Ectodermal cell (in vitro differentiated cells): Measurements from ENCODE around the gene HMGN4.

ENCODE experiments used
- H3K27ac ChIP-seq: 2 replicates; pipeline ENCODE4 v1.7.0; 2013; ENCODE audit warnings: mild to moderate bottlenecking, low read depth, low read length; ENCODE audit not compliant: insufficient read depth, poor library complexity, severe bottlenecking
- H3K27me3 ChIP-seq: 2 replicates; pipeline ENCODE4 v1.7.0; 2013; ENCODE audit warnings: mild to moderate bottlenecking, low read length; ENCODE audit not compliant: insufficient read depth, control insufficient read depth, poor library complexity, severe bottlenecking
- H3K36me3 ChIP-seq: one replicate; pipeline ENCODE4 v1.7.0; 2013; ENCODE audit warnings: low read length; ENCODE audit not compliant: control insufficient read depth, insufficient read depth
- H3K4me1 ChIP-seq: one replicate; pipeline ENCODE4 v1.7.0; 2013; ENCODE audit warnings: low read length; ENCODE audit not compliant: control insufficient read depth, insufficient read depth
- H3K4me3 ChIP-seq: 2 replicates; pipeline ENCODE4 v1.7.0; 2013; ENCODE audit warnings: low read depth, low read length, control low read depth; ENCODE audit not compliant: insufficient read depth
- H3K9me3 ChIP-seq: 2 replicates; pipeline ENCODE4 v1.7.0; 2013; ENCODE audit warnings: mild to moderate bottlenecking, low read length, moderate library complexity; ENCODE audit not compliant: control insufficient read depth
- WGBS, 2 experiments: methylation state at CpG; one replicate each; pipeline ENCODE4 v1.1.7; 2013; ENCODE audit warnings: missing lambda C conversion rate in 2 of 2; 5-methylcytosine and 5-hydroxymethylcytosine counted together

Gene HMGN4

DNA sequence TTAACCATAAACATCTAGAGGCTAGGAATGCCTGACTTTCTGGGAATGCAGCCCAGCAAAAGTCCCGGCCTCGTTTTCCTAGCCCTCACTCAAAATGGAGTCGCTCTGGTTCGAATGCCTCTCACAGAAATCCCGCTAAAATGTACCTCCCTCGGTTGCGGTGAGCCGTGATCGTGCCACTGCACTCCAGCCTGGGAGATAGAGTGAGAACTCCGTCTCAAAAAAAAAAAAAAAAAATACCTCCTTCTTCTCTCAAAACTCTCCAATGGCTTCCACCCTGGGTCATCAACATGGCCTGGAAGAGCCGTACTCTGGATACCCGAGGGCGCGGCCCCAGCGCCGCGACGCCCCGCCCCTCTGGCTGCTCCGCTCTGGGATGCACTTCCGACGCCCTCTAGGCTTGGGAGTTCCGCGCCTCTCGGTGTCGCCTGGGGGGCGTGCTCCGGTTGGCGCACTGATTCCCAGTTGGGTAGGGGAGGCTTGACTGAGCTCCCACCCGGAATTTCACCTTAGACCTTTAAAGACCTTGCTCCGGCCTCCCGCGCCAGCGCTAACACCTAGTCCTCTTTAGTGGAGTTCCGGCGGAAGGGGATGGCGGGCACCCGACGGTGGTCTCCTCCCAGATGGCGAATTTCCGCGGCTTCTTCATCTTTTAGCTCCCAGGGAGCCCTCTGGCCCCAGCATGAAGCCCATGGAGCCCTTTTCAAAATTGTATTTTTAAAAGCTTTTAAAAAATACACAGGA, 12.3 kb downstream of the HMGN4 start:
- H3K36me3 ChIP-seq = peaks cover 8% of the 10 kb centered on the region
- no peaks in the 10 kb centered on the region for H3K9me3 ChIP-seq
- WGBS, 2 experiments = 9 to 10% methylated on average over 42 of the region's 42 CpGs
- H3K4me1 ChIP-seq = no peaks in the 10 kb centered on the region
- peak overlapping the region; percentile 33 for H3K4me3 ChIP-seq
- no peaks in the 10 kb centered on the region for H3K27me3 ChIP-seq
- H3K27ac ChIP-seq = peak overlapping the region; percentile 59

- no peaks in the 10 kb centered on the region for H3K9me3 ChIP-seq
- no peak overlapping the region for H3K27ac ChIP-seq
- no peaks in the 10 kb centered on the region for H3K36me3 ChIP-seq
- no peaks in the 10 kb centered on the region for H3K27me3 ChIP-seq
- 94% methylated on average over 10 of the region's 10 CpGs for WGBS, 2 experiments
- no peaks in the 10 kb centered on the region for H3K4me1 ChIP-seq
- no peak overlapping the region for H3K4me3 ChIP-seq
Observed at GRCh38 chr6:26552205-26552604, 14.0 kb downstream of the HMGN4 start.

DNA sequence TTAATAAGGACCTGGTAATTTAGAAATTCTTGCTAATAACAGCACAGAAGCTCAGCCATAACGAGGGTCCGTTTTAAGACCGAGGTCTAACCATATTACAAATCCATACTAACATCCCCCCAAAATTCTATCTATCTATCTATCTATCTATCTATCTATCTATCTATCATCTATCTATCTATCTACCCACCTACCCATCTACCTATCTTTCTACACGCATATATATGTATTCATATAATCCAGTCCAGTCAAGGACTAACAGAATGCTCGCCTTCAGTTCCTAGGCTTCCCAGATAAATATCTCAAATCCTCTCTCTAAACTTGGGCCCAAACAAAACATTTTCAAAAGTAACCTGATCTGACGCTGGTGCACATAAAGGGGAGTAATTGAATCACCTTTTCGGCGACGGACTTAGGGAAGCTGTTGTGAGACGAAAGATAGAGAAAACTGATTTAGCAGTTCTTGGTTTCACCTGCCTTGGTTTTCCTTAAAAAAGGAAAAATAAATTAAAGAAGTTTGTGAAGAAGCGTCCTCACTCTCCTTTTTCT, 14.5 kb downstream of the HMGN4 start:
- H3K27ac ChIP-seq = no peak overlapping the region
- WGBS, 2 experiments = 55 to 59% methylated on average over 11 of the region's 11 CpGs

GRCh38 chr6:26553264-26553634, 15.1 kb downstream of the HMGN4 start:
- no peak overlapping the region for H3K27ac ChIP-seq
- H3K9me3 ChIP-seq = no peaks in the 10 kb centered on the region
- peak overlapping the region; percentile 80 for H3K4me3 ChIP-seq
- no peaks in the 10 kb centered on the region for H3K4me1 ChIP-seq
- no peaks in the 10 kb centered on the region for H3K36me3 ChIP-seq
- WGBS, 2 experiments = 0 to 1% methylated on average over 8 to 13 of the region's 13 CpGs
- no peaks in the 10 kb centered on the region for H3K27me3 ChIP-seq

More for the DNA sequence above, 14.5 kb downstream of the HMGN4 start:
- Histone ChIP-seq H3K4me1 (no peaks in the 10 kb centered on the region), H3K4me3 (peak overlapping the region; percentile 80), H3K9me3 (no peaks in the 10 kb centered on the region), H3K36me3 (no peaks in the 10 kb centered on the region), H3K27me3 (no peaks in the 10 kb centered on the region)

DNA sequence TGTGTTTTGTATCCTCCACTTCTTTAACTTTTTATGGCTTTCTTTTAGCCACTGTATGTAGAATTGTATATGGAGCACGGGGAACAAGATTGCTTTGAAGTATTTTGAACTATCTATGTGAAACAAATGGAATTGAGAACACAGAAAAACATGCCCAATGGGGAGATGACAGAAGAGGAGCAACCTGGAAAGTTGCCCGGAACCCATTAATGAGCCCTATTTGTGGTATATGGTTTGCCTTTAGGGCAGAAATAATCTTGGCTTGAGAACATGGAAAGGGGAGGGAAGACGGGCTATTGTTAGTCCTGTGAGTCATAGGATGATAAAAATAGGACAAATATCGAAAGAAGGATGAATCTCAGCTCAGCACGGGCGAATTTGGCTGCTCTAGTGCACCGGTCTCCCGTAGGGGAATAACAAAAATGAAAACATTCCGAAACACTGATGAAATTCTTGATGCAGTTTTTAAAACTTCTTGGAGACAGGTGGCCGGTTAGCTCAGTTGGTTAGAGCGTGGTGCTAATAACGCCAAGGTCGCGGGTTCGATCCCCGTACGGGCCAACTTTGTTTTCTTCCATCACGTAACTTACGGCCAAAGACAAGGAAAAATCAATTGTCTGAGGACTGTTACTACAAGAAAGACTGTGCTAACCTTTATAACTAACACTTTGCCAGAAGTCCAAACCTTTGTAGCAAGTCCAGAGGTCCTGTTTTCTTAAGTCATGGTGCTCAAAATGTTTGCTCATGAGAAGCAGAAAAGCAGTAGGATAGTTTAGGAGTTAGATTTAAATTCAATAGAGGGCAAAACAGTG, 15.7 kb downstream of the HMGN4 start:
- H3K9me3 ChIP-seq = no peaks in the 10 kb centered on the region
- H3K4me3 ChIP-seq = peak overlapping the region; percentile 80

DNA sequence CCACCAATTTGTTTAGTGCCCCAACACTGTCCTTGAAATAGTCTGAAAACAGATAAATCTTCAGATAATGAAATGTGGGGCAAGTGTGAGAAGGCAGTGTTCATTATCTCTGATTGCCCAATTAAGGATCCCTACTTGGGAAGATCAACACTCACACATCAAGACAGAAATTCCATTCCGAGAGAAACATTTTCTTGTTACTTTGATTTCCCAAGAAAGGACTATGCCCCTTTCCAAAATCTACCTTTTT, 16.2 kb downstream of the HMGN4 start:
- 26 to 35% methylated on average over 1 of the region's 1 CpG for WGBS, 2 experiments
- Histone ChIP-seq H3K27me3 (no peaks in the 10 kb centered on the region), H3K4me3 (peak overlapping the region; percentile 80), H3K27ac (no peak overlapping the region), H3K9me3 (no peaks in the 10 kb centered on the region), H3K4me1 (no peaks in the 10 kb centered on the region), H3K36me3 (no peaks in the 10 kb centered on the region)

More for the DNA sequence above, 15.7 kb downstream of the HMGN4 start:
- WGBS, 2 experiments = 0 to 1% methylated on average over 19 of the region's 19 CpGs
- H3K4me1 ChIP-seq = no peaks in the 10 kb centered on the region
- H3K27ac ChIP-seq = no peak overlapping the region
- no peaks in the 10 kb centered on the region for H3K27me3 ChIP-seq
- H3K36me3 ChIP-seq = no peaks in the 10 kb centered on the region

DNA sequence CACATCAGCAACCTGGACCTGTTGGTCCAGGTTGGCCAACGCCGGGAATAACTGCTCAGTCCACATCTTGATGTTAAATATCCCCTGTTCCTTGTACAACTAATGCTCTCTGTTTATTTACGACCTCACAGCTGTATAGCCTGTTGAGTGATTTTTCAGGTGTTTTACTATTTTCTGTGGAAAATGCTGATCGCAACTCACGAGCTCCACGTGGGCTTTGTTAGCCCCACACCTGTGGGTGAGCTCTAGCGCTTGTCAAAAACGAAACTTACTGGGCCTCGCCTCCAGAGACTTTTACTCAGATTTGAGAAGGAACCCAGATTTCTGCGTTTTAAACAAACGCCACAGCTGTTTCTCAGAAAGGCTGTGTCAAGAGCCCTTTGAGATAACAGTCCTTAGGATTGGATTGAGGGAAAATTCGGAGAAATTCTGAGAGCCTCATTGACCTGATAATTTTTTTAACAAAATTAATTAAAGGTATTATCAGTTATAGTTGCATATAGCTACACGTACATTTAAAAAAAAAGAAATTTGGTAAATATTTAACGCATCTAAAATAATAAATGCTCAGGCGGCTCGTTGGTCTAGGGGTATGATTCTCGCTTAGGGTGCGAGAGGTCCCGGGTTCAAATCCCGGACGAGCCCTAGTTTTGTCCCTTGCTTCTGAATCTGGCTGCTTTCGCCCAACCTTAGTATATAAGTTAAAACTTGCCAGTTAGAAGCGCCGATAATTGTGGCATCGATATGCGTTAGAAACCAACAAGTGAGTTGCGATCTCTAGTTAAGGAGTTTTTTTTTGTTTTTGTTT, 16.7 kb downstream of the HMGN4 start:
- Histone ChIP-seq H3K27ac (no peak overlapping the region), H3K4me1 (no peaks in the 10 kb centered on the region), H3K27me3 (no peaks in the 10 kb centered on the region), H3K9me3 (no peaks in the 10 kb centered on the region), H3K36me3 (no peaks in the 10 kb centered on the region), H3K4me3 (peak overlapping the region; percentile 80)
- 2% methylated on average over 25 to 26 of the region's 27 CpGs for WGBS, 2 experiments

- 1 to 2% methylated on average over 13 to 14 of the region's 19 CpGs for WGBS, 2 experiments
- Histone ChIP-seq H3K4me3 (peak overlapping the region; percentile 80), H3K36me3 (no peaks in the 10 kb centered on the region), H3K27me3 (no peaks in the 10 kb centered on the region), H3K9me3 (no peaks in the 10 kb centered on the region), H3K4me1 (no peaks in the 10 kb centered on the region), H3K27ac (no peak overlapping the region)
Observed at GRCh38 chr6:26555505-26556262, 17.5 kb downstream of the HMGN4 start.

DNA sequence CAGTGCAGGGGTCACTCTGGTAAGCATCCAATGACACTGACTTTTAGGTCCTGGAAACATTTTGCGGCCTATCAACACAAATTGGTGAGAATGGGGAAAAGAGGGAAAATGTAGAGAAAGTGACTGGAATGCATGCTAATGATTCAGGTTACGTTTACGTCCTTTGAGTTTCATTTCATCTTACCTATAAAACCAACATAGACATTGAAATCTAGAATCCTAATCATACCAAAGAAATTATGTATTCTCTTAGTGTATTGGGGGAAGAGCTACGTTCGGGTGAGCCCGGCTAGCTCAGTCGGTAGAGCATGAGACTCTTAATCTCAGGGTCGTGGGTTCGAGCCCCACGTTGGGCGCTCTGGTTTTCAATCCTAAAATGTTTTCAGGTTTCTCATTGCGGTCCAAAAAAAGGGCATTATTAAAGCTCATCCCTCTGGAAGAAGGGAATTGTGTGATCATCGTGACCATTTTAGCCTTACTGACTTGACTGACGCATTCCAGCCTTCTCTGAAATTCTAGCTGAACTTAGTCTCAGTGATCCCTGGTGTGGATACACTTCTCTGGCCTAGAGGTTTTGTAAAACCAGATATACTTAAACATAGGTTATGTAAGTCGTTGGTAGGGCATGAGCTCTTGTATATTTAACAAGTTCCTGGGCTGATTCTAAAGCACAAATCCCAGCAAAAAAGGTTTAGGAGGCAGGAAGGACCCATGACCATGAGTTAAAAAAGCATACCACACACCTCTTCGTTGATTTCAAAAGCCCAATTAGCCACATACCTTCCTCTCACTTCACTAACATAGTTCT, 18.3 kb downstream of the HMGN4 start:
- no peaks in the 10 kb centered on the region for H3K4me1 ChIP-seq
- H3K4me3 ChIP-seq = peak overlapping the region; percentile 80
- no peaks in the 10 kb centered on the region for H3K9me3 ChIP-seq
- H3K27me3 ChIP-seq = no peaks in the 10 kb centered on the region
- WGBS, 2 experiments = 11 to 12% methylated on average over 14 to 16 of the region's 16 CpGs
- H3K27ac ChIP-seq = no peak overlapping the region
- no peaks in the 10 kb centered on the region for H3K36me3 ChIP-seq
